ENCODE data around the gene GPC6. TPM values are rescaled to one million over a fixed set of nuclear protein-coding genes. Genes with fewer than 3 reads are reported as not detected.

Gene GPC6
- total RNA-seq, 2 experiments from 2014 or later = not detected

DNA sequence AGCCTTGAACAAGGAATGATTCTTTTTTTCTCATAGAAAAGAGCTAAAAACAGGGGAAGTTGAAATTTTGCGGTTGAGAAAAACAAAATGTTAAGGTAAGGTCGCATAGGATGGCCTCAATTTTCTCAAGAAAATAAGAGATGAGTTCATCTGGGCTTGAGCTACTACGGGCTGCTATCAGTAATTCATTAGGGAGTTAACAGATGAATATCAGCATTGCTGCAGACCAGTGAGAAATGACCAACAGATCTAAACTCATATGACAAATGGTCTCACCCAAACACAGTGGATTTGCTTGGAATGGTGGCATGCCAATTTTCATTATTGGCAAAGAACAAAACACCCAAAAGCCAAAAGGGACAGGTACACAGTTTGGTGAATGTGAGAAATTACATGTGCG lies 56.6 kb downstream of the GPC6 start:
- DNase-seq (ENCODE audit: low spot score) = no peak
- no peak overlapping the region for H3K4me2 ChIP-seq (ENCODE audit: low read length)
- no peak for TF ChIP-seq CTCF (conservative IDR thresholded peaks at IDR 0.05; ENCODE audit: low read length)
- TF ChIP-seq EZH2phosphoT487 (IDR thresholded peaks at IDR 0.05; ENCODE audit: borderline replicate concordance, low read depth, low read length) = no peak
- H3K27ac ChIP-seq (ENCODE audit: low read depth, low read length, poor library complexity, severe bottlenecking) = no peak overlapping the region
- intact Hi-C loops (cut with micrococcal nuclease; ENCODE audit: unreplicated experiment) = no loop called here
- H4K20me1 ChIP-seq (ENCODE audit: insufficient read depth, low read length) = no peaks in the 10 kb centered on the region
- H3K36me3 ChIP-seq (ENCODE audit: insufficient read depth, low read length) = no peaks in the 10 kb centered on the region
- no peaks in the 10 kb centered on the region for H3K4me1 ChIP-seq (ENCODE audit: insufficient read depth, low read length, poor library complexity, severe bottlenecking)
- H3K4me3 ChIP-seq (ENCODE audit: low read depth, low read length, poor library complexity, severe bottlenecking) = no peak overlapping the region
- H2AFZ ChIP-seq (ENCODE audit: low read length) = no peak overlapping the region
- H3K79me2 ChIP-seq (ENCODE audit: insufficient read depth, low read depth, low read length) = no peaks in the 10 kb centered on the region
- H3K9me3 ChIP-seq (ENCODE audit: low read length) = no peaks in the 10 kb centered on the region
- ChIA-PET CTCF (ENCODE audit: unreplicated experiment) (no interaction called here), POLR2A (no interaction called here)
- H3K9me2 ChIP-seq (ENCODE audit: insufficient read depth, low read length) = no peaks in the 10 kb centered on the region
- no TSS peak for BruUV-seq (replicated peaks)

GRCh38 chr13:93284064-93284463 lies 57.5 kb downstream of the GPC6 start:
- H3K4me1 ChIP-seq (ENCODE audit: insufficient read depth, low read length, poor library complexity, severe bottlenecking) = no peaks in the 10 kb centered on the region
- H3K9me2 ChIP-seq (ENCODE audit: insufficient read depth, low read length) = no peaks in the 10 kb centered on the region
- BruUV-seq (replicated peaks) = no TSS peak
- no peak overlapping the region for H3K27ac ChIP-seq (ENCODE audit: low read depth, low read length, poor library complexity, severe bottlenecking)
- no peak overlapping the region for H3K4me3 ChIP-seq (ENCODE audit: low read depth, low read length, poor library complexity, severe bottlenecking)
- H3K36me3 ChIP-seq (ENCODE audit: insufficient read depth, low read length) = no peaks in the 10 kb centered on the region
- ChIA-PET CTCF (ENCODE audit: unreplicated experiment) (no interaction called here), POLR2A (no interaction called here)
- no peaks in the 10 kb centered on the region for H4K20me1 ChIP-seq (ENCODE audit: insufficient read depth, low read length)
- no peak overlapping the region for H2AFZ ChIP-seq (ENCODE audit: low read length)
- no peak overlapping the region for H3K4me2 ChIP-seq (ENCODE audit: low read length)
- DNase-seq (ENCODE audit: low spot score) = no peak
- H3K9me3 ChIP-seq (ENCODE audit: low read length) = no peaks in the 10 kb centered on the region
- no peak for TF ChIP-seq EZH2phosphoT487 (IDR thresholded peaks at IDR 0.05; ENCODE audit: borderline replicate concordance, low read depth, low read length)
- no peak for TF ChIP-seq CTCF (conservative IDR thresholded peaks at IDR 0.05; ENCODE audit: low read length)
- no peaks in the 10 kb centered on the region for H3K79me2 ChIP-seq (ENCODE audit: insufficient read depth, low read depth, low read length)
- intact Hi-C loops (cut with micrococcal nuclease; ENCODE audit: unreplicated experiment) = no loop called here

DNA sequence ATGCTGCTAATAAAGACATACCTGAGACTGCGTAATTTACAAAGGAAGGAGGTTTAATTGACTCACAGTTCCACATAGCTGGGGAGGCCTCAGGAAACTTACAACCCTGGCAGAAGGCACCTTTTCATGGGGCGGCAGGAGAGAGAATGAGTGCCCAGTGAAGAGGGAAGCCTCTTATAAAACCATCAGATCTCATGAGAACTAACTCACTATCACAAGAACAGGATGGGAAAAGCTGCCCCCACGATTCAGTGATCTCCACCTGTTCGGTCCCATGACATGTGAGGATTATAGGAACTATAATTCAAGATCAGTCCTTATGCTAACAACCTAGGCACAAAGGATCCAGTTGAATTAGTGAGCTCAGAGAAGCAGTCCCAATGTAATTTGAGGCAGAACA lies 59.4 kb downstream of the GPC6 start:
- Histone ChIP-seq H3K79me2 (ENCODE audit: insufficient read depth, low read depth, low read length) (no peaks in the 10 kb centered on the region), H3K4me2 (ENCODE audit: low read length) (no peak overlapping the region), H3K27ac (ENCODE audit: low read depth, low read length, poor library complexity, severe bottlenecking) (no peak overlapping the region), H3K9me3 (ENCODE audit: low read length) (no peaks in the 10 kb centered on the region), H3K4me3 (ENCODE audit: low read depth, low read length, poor library complexity, severe bottlenecking) (no peak overlapping the region), H3K4me1 (ENCODE audit: insufficient read depth, low read length, poor library complexity, severe bottlenecking) (no peaks in the 10 kb centered on the region), H2AFZ (ENCODE audit: low read length) (no peak overlapping the region), H4K20me1 (ENCODE audit: insufficient read depth, low read length) (no peaks in the 10 kb centered on the region), H3K9me2 (ENCODE audit: insufficient read depth, low read length) (no peaks in the 10 kb centered on the region), H3K36me3 (ENCODE audit: insufficient read depth, low read length) (no peaks in the 10 kb centered on the region)
- POLR2A ChIA-PET = no interaction called here
- no TSS peak for BruUV-seq (replicated peaks)
- DNase-seq (ENCODE audit: low spot score) = no peak
- CTCF ChIA-PET (ENCODE audit: unreplicated experiment) = no interaction called here
- TF ChIP-seq EZH2phosphoT487 (IDR thresholded peaks at IDR 0.05; ENCODE audit: borderline replicate concordance, low read depth, low read length) (no peak), CTCF (conservative IDR thresholded peaks at IDR 0.05; ENCODE audit: low read length) (no peak)
- intact Hi-C loops (cut with micrococcal nuclease; ENCODE audit: unreplicated experiment) = no loop called here

All from OCI-LY7 (cell line).